MM.1S (cell line): Measurements from ENCODE around the gene POLA2.

ENCODE experiments used
- DNase-seq: peaks from one replicate; pipeline ENCODE4 v3.0.0-alpha.2; 2015
- H2AFZ ChIP-seq: fragments of 300-600 bp; sonication (generic); 2 replicates; pipeline ENCODE4 v1.6.0; 2016; ENCODE audit warnings: antibody characterized with exemption, low read length
- H3F3A ChIP-seq: fragments of 300-600 bp; sonication (generic); 2 replicates; pipeline ENCODE4 v1.6.1; 2016; ENCODE audit warnings: mild to moderate bottlenecking, antibody characterized with exemption, low read length, moderate library complexity, mixed read lengths; ENCODE audit not compliant: insufficient read depth
- H3K27ac ChIP-seq: fragments of 300-600 bp; sonication (generic); 2 replicates; pipeline ENCODE4 v1.5.1; 2016; ENCODE audit warnings: mild to moderate bottlenecking, low read length
- H3K27me3 ChIP-seq: fragments of 300-600 bp; sonication (generic); replicated peaks from 2 replicates; pipeline ENCODE4 v1.6.0; 2016; ENCODE audit warnings: low read length; ENCODE audit not compliant: insufficient read depth
- H3K36me3 ChIP-seq: fragments of 300-600 bp; sonication (generic); replicated peaks from 2 replicates; pipeline ENCODE4 v1.6.1; 2016; ENCODE audit warnings: mild to moderate bottlenecking, low read length, mixed read lengths; ENCODE audit not compliant: insufficient read depth
- H3K4me1 ChIP-seq: fragments of 300-600 bp; sonication (generic); 2 replicates; pipeline ENCODE4 v1.6.1; 2016; ENCODE audit warnings: low read length, mixed read lengths
- H3K4me2 ChIP-seq: fragments of 300-600 bp; sonication (generic); 2 replicates; pipeline ENCODE4 v1.6.0; 2016; ENCODE audit warnings: low read depth, low read length
- H3K4me3 ChIP-seq: fragments of 300-600 bp; sonication (generic); 2 replicates; pipeline ENCODE4 v1.5.1; 2016; ENCODE audit warnings: low read length, mixed read lengths
- H3K79me2 ChIP-seq: fragments of 300-600 bp; sonication (generic); 2 replicates; pipeline ENCODE4 v1.6.1; 2016; ENCODE audit warnings: mixed run types, low read length, mixed read lengths
- H3K9ac ChIP-seq: fragments of 300-600 bp; sonication (generic); 2 replicates; pipeline ENCODE4 v1.6.1; 2016; ENCODE audit warnings: low read length, mixed read lengths
- H3K9me2 ChIP-seq: fragments of 300-600 bp; sonication (generic); replicated peaks from 2 replicates; pipeline ENCODE4 v1.6.1; 2016; ENCODE audit warnings: mild to moderate bottlenecking, low read length, mixed read lengths; ENCODE audit not compliant: insufficient read depth
- H3K9me3 ChIP-seq: fragments of 300-600 bp; sonication (generic); replicated peaks from 2 replicates; pipeline ENCODE4 v1.6.1; 2016; ENCODE audit warnings: mild to moderate bottlenecking, low read length, mixed read lengths; ENCODE audit not compliant: insufficient read depth
- H4K20me1 ChIP-seq: fragments of 300-600 bp; sonication (generic); 2 replicates; pipeline ENCODE4 v1.6.1; 2016; ENCODE audit warnings: mild to moderate bottlenecking, low read length, moderate library complexity, mixed read lengths; ENCODE audit not compliant: insufficient read depth
- EZH2 ChIP-seq: fragments of 300-600 bp; sonication (generic); optimal IDR thresholded peaks from 2 replicates; pipeline ENCODE3; 2017; ENCODE audit warnings: low read depth, mild to moderate bottlenecking, antibody characterized with exemption, low read length, mixed read lengths
- EZH2phosphoT487 ChIP-seq: fragments of 300-600 bp; sonication (generic); IDR thresholded peaks from 2 replicates; pipeline ENCODE4 v1.6.1; 2018; ENCODE audit warnings: antibody characterized with exemption, low read length
- TF ChIP-seq, protein P1 (sequence below): fragments of 300-600 bp; sonication (generic); IDR thresholded peaks from 2 replicates; pipeline ENCODE4 v1.5.1; 2016; ENCODE audit warnings: antibody characterized with exemption, low read length, mixed read lengths

POLA2 gene

DNA sequence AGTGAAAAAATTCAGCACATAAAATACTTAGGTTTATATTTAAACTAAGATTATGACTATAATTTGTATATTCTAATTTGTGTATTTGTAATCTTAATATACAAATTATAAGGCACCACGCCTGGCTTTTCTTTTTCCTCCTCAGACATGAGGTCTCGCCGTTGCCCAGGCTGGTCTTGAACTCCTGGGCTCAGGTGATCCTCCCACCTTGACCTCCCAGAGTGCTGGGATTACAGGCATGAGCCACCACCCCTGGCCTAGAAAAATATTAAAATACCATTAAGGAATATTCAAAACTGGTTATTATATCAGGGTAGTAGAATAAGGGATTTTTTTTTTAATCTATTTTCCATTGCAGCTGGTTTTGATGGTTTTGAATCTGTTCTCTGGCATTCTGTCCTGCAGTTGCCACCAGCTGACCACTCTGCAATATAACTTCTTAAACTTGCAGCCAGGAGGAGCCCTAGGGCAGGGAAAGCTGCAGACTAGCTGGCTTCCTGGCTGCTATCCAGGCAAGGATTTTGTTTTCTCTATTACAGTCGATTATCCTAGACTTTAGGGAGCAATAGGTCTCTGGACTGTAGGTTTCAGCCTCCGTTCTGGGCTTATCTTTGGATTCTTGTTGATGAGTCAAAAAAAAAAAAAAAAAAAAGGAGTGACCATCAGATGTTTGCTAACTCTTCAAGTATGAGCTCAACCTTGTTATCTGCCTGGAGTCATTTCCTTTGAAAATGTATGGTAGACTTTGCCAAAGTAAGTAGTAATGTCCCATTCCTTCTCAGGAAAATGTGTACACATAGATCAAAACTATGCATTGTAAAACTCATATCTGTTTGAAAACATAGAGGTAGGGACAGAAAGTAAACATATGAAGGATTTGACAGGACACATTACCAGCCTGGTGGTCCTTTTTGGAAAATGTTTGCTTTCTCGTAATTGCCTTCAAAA is 13.2 kb downstream of the POLA2 start:
- no peaks in the 10 kb centered on the region for H3K27me3 ChIP-seq
- no peak overlapping the region for H3K4me3 ChIP-seq
- H3F3A ChIP-seq, result 0 out of 2 replicates have a peak, but pooled peaks cover 3% of the 10 kb centered on the region
- no peaks in the 10 kb centered on the region; the same call in 1 of the 2 replicates for H4K20me1 ChIP-seq
- H3K4me1 ChIP-seq, result no peaks in the 10 kb centered on the region
- no peak overlapping the region for H3K4me2 ChIP-seq
- H3K79me2 ChIP-seq, result no peaks in the 10 kb centered on the region
- TF ChIP-seq EZH2 (no peak), EZH2phosphoT487 (no peak)
- TF ChIP-seq, protein P1, sequence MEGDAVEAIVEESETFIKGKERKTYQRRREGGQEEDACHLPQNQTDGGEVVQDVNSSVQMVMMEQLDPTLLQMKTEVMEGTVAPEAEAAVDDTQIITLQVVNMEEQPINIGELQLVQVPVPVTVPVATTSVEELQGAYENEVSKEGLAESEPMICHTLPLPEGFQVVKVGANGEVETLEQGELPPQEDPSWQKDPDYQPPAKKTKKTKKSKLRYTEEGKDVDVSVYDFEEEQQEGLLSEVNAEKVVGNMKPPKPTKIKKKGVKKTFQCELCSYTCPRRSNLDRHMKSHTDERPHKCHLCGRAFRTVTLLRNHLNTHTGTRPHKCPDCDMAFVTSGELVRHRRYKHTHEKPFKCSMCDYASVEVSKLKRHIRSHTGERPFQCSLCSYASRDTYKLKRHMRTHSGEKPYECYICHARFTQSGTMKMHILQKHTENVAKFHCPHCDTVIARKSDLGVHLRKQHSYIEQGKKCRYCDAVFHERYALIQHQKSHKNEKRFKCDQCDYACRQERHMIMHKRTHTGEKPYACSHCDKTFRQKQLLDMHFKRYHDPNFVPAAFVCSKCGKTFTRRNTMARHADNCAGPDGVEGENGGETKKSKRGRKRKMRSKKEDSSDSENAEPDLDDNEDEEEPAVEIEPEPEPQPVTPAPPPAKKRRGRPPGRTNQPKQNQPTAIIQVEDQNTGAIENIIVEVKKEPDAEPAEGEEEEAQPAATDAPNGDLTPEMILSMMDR, result peak; percentile 59
- H3K9me3 ChIP-seq, result no peaks in the 10 kb centered on the region
- H3K36me3 ChIP-seq, result peaks cover 19% of the 10 kb centered on the region; the same call in 1 of the 2 replicates
- H2AFZ ChIP-seq, result no peak overlapping the region
- no peak overlapping the region for H3K9ac ChIP-seq
- no peaks in the 10 kb centered on the region for H3K9me2 ChIP-seq
- no peak overlapping the region for H3K27ac ChIP-seq
- peak; percentile 33 for DNase-seq

DNA sequence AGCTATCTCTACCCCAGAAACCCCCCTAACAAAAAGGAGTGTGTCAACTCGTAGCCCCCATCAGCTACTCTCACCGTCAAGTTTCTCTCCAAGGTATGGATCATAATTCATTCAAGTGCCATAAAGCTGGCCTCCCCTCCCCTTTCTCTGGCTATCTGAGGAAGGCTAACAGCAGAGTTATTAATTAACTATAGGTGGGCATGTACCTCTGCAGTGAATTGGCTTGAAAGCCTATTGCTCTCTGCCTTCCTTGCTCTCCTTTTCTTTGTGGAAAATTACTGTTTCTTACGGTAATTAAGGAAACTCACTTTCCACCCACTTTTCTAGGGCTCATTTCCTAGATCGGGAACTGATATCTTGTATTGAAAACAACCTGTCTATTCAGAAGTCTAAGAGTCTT is 14.1 kb downstream of the POLA2 start:
- Histone ChIP-seq H3K4me1 (no peaks in the 10 kb centered on the region), H3K27ac (no peak overlapping the region), H3K9me2 (no peaks in the 10 kb centered on the region), H3F3A (0 out of 2 replicates have a peak, but pooled peaks cover 3% of the 10 kb centered on the region), H3K9me3 (no peaks in the 10 kb centered on the region), H3K4me3 (no peak overlapping the region), H3K27me3 (no peaks in the 10 kb centered on the region), H4K20me1 (no peaks in the 10 kb centered on the region; the same call in 1 of the 2 replicates), H3K4me2 (no peak overlapping the region), H2AFZ (no peak overlapping the region), H3K9ac (no peak overlapping the region), H3K36me3 (peaks cover 21% of the 10 kb centered on the region; the same call in 1 of the 2 replicates), H3K79me2 (no peaks in the 10 kb centered on the region)
- DNase-seq, result no peak
- TF ChIP-seq EZH2 (no peak), EZH2phosphoT487 (no peak)
- TF ChIP-seq, protein P1, result no peak

DNA sequence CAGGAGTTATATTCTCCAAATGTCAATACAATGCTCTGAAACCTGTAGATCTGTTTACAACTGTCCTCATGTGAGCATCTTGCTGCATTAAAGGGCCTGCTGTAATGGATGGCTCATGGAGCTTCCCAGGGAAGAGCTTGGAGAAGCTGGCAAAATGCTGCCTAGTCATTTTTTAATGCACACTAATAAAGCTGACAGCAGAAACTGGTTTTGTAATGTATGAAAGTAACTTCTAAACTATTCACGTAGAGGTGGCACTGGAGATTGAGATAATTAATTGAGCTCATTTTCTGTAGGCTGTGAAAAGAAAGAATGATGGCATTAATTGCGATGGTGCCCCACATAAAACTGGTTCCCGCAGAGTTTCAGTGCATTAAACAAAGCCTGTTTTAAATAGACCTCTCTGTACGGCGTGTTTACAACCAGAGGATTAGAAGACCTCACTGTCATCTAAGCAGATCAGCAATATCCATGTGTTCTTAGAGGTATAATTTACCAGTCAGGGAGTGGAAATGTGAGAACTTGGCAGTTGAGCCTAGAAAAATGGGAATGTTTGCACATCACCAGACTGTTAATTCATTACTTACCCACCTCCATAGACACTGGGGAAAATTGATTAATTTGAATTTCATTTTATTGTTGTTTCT is 16.0 kb downstream of the POLA2 start:
- Histone ChIP-seq H3K27me3 (no peaks in the 10 kb centered on the region), H2AFZ (no peak overlapping the region), H3K27ac (no peak overlapping the region), H4K20me1 (no peaks in the 10 kb centered on the region; the same call in 1 of the 2 replicates), H3K4me1 (no peaks in the 10 kb centered on the region), H3K79me2 (no peaks in the 10 kb centered on the region), H3K9me2 (no peaks in the 10 kb centered on the region), H3K36me3 (peaks cover 28% of the 10 kb centered on the region; the same call in 1 of the 2 replicates), H3K4me3 (no peak overlapping the region), H3F3A (0 out of 2 replicates have a peak, but pooled peaks cover 3% of the 10 kb centered on the region), H3K9me3 (no peaks in the 10 kb centered on the region), H3K9ac (no peak overlapping the region), H3K4me2 (no peak overlapping the region)
- DNase-seq, result no peak
- TF ChIP-seq, protein P1, result no peak
- TF ChIP-seq EZH2 (no peak), EZH2phosphoT487 (no peak)
